Measurements from ENCODE around the gene NMT1.
"Not testable (repeated sequence)": the region's sequence is repeated elsewhere in the genome, so short reads cannot be mapped to it uniquely, and the experiment has no call there.

NMT1 gene

DNA sequence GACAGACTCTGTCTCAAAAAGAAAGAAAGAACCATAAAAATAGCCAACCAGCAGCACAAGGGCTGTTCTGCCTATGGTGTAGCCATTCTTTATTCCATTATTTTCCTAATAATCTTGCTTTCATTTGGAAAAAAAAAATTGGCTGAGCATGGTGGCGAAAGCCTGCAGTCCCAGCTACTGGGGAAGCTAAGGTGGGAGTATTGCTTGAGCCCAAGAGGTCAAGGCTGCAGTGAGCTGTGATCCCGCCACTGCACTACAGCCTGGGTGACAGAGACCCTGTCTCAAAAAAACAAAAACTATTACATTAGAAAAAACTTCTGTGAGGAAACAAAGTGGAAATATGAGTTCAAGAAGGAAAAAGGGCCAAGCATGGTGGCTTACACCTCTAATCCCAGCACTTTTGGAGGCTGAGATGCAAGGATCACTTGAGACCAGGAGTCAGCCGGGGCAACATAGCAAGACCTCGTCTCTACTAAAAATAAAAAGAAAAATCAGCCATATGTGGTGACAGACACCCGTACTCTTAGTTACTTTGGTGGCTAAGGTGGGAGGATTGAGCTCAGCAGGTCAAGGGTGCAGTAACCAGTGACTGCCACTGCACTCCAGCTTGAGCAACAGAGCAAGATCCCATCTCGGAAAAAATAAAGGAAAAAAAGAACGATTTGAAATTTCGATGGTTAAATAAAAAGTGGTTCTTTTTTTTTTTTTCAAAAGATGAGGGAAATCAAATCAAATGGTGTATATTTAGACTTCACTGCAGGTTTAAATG lies 12.1 kb upstream of the NMT1 start:
- DNase-seq (ENCODE audit: low read depth): no peak
- peak; percentile 29 for TF ChIP-seq CTCF (IDR thresholded peaks at IDR 0.05; ENCODE audit: low read length, missing control alignments)
- H3K4me3 ChIP-seq (replicated peaks; ENCODE audit: low read depth, low read length): no peak overlapping the region

GRCh38 chr17:45050481-45051059 lies 10.5 kb upstream of the NMT1 start:
- no peak for TF ChIP-seq CTCF (IDR thresholded peaks at IDR 0.05; ENCODE audit: low read length, missing control alignments)
- DNase-seq (ENCODE audit: low read depth): no peak
- peak overlapping the region; percentile 70 for H3K4me3 ChIP-seq (replicated peaks; ENCODE audit: low read depth, low read length)

DNA sequence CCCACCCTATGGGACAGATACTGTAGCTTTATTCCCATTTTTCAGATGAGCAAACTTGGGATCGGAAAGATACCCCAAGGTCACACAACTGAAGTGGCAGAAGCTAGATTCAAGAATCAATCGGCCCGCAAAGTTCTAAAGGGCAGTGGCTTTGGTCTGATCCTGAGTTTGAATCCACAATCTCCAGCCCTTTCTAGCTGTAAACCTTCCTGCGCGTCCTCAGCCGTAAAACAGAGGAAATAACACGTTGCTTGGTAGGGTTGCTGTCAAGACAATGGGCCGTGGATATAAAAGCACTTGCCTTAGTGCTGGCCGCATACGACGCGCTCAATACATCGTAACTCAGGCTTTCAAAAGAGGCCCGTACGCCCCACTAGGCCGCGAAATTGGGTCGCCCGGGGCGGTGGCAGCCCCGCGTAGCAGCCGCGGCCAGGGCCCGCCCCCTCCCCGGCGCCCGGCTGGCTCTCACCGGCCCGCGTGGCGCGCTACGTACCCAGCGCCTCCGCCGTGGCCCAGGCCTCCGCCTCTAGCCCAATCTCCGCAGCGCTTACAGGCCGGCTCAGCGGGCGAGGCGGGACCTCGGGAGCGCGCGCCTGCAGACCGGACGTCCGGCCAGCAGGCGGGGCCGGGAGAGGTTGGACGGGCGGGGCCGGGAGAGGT lies 9.9 kb upstream of the NMT1 start, which contains the start of gene DCAKD:
Gene DCAKD (minus strand): TSS at position 573 of the 660 bp plus-strand sequence. CDS start 16,747 bp downstream, outside the sequence.
- no peak for TF ChIP-seq CTCF (IDR thresholded peaks at IDR 0.05; ENCODE audit: low read length, missing control alignments)
- peak within 1 kb of the TSS; percentile 70 for H3K4me3 ChIP-seq (replicated peaks; ENCODE audit: low read depth, low read length)
- DNase-seq (ENCODE audit: low read depth): peak; percentile 95

DNA sequence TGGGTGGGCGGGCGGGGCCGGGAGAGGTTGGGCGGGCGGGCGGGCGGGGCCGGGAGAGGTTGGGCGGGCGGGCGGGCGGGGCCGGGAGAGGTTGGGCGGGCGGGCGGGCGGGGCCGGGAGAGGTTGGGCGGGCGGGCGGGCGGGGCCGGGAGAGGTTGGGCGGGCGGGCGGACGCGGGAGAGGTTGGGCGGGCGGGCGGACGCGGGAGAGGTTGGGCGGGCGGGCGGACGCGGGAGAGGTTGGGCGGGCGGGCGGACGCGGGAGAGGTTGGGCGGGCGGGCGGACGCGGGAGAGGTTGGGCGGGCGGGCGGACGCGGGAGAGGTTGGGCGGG lies 9.4 kb upstream of the NMT1 start:
- DNase-seq (ENCODE audit: low read depth): not testable (repeated sequence)
- peak overlapping the region; percentile 66 for H3K4me3 ChIP-seq (replicated peaks; ENCODE audit: low read depth, low read length)

DNA sequence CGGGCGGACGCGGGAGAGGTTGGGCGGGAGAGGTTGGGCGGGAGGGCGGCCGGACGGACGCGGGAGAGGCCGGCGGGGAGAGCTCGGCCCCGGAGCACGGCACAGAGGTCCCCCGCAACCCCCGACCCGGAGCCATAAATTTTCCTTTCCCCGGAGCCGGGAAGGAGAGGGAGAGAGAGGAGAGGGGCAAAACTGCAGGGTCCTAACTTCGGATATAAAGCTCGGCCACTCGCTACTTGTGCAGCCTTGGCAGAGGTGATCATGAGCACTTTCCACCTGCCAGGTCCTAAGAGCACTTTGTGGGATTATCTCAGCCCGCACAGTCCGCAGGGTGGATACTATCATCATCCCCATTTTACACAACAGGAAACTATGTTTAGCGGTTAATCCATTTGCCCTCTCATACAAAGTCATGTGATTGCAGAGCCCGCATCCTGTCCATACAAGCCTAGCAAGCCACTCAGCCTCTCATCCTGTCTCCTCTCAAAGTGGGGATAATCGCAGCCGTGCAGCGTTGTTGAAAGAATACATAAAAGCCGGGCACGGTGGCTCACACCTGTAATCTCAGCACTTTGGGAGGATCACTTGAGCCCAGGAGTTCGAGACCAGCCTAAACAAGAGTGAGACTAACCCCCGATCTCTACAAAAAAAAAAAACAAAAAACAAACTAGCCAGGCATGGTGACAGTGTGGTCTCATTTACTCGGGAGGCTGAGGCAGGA lies 8.9 kb upstream of the NMT1 start:
- no peak for DNase-seq (ENCODE audit: low read depth)
- TF ChIP-seq CTCF (IDR thresholded peaks at IDR 0.05; ENCODE audit: low read length, missing control alignments): no peak
- peak overlapping the region; percentile 66 for H3K4me3 ChIP-seq (replicated peaks; ENCODE audit: low read depth, low read length)

GRCh38 chr17:45060382-45060796 lies 728 bp upstream of the NMT1 start:
- TF ChIP-seq CTCF (IDR thresholded peaks at IDR 0.05; ENCODE audit: low read length, missing control alignments): no peak
- DNase-seq (ENCODE audit: low read depth): no peak
- H3K4me3 ChIP-seq (replicated peaks; ENCODE audit: low read depth, low read length): peak overlapping the region; percentile 96

Measured in fibroblast of pulmonary artery (primary cell).